Neural cell (in vitro differentiated cells): ENCODE data around the gene GCNT3. TPM values are rescaled to one million over a fixed set of nuclear protein-coding genes. Genes with fewer than 3 reads are reported as not detected.
A peak's percentile ranks its signal among the peaks of the same experiment; 100 is the strongest.

ENCODE experiments used
- H2AFZ ChIP-seq: fragments of 200-600, 300-800 bp; sonication (generic), shearing (Covaris generic); 2 replicates; pipeline ENCODE4 v1.6.0; 2014; ENCODE audit warnings: low read depth, mild to moderate bottlenecking, antibody characterized with exemption, low read length, moderate library complexity
- H3F3A ChIP-seq: fragments of 200-600 bp; shearing (Covaris generic); 2 replicates; pipeline ENCODE4 v1.6.1; 2016; ENCODE audit warnings: mild to moderate bottlenecking, moderate library complexity, mixed read lengths, antibody characterized with exemption, low read length; ENCODE audit not compliant: insufficient read depth, poor library complexity, severe bottlenecking
- H3K27ac ChIP-seq: fragments of 200-600, 300-800 bp; sonication (generic), shearing (Covaris generic); 2 replicates; pipeline ENCODE4 v1.5.1; 2014; ENCODE audit warnings: mild to moderate bottlenecking, low read length, moderate library complexity
- H3K27me3 ChIP-seq: fragments of 300-800, 200-600 bp; sonication (generic), shearing (Covaris generic); 2 replicates; pipeline ENCODE4 v1.6.0; 2014; ENCODE audit warnings: mild to moderate bottlenecking, low read depth, low read length, moderate library complexity; ENCODE audit not compliant: insufficient read depth
- H3K36me3 ChIP-seq: fragments of 300-800, 200-600 bp; sonication (generic), shearing (Covaris generic); 2 replicates; pipeline ENCODE4 v1.5.1; 2014; ENCODE audit warnings: mild to moderate bottlenecking, antibody characterized with exemption, low read length, moderate library complexity; ENCODE audit not compliant: insufficient read depth
- H3K4me2 ChIP-seq: fragments of 300-800, 200-600 bp; sonication (generic), shearing (Covaris generic); 2 replicates; pipeline ENCODE4 v1.6.0; 2014; ENCODE audit warnings: mild to moderate bottlenecking, low read length
- H3K4me3 ChIP-seq: fragments of 300-800, 200-600 bp; sonication (generic), shearing (Covaris generic); 2 replicates; pipeline ENCODE4 v1.5.1; 2014; ENCODE audit warnings: mild to moderate bottlenecking, low read length, moderate library complexity
- H3K79me2 ChIP-seq: fragments of 200-600 bp; shearing (Covaris generic); replicated peaks from 2 replicates; pipeline ENCODE4 v1.6.0; 2014; ENCODE audit warnings: mild to moderate bottlenecking, low read length, moderate library complexity; ENCODE audit not compliant: insufficient read depth
- H3K9ac ChIP-seq: fragments of 300-800, 200-600 bp; sonication (generic), shearing (Covaris generic); 2 replicates; pipeline ENCODE4 v1.6.1; 2016; ENCODE audit warnings: mild to moderate bottlenecking, low read length, mixed read lengths
- H3K9me2 ChIP-seq: fragments of 200-600 bp; shearing (Covaris generic); 2 replicates; pipeline ENCODE4 v1.6.1; 2016; ENCODE audit warnings: mild to moderate bottlenecking, low read length, mixed read lengths; ENCODE audit not compliant: insufficient read depth
- H3K9me3 ChIP-seq: fragments of 200-600, 300-800 bp; sonication (generic), shearing (Covaris generic); 2 replicates; pipeline ENCODE4 v1.6.1; 2016; ENCODE audit warnings: mild to moderate bottlenecking, mixed run types, low read length, moderate library complexity, mixed read lengths
- H4K20me1 ChIP-seq: fragments of 200-600 bp; shearing (Covaris generic); 2 replicates; pipeline ENCODE4 v1.6.1; 2016; ENCODE audit warnings: mild to moderate bottlenecking, mixed run types; ENCODE audit not compliant: insufficient read depth
- EP300 ChIP-seq: fragments of 450-650 bp; conservative IDR thresholded peaks from 2 replicates; pipeline ENCODE4 v1.6.1; 2014; ENCODE audit warnings: antibody characterized with exemption, mild to moderate bottlenecking, moderate library complexity; ENCODE audit not compliant: poor library complexity, severe bottlenecking
- EZH2 ChIP-seq: fragments of 200-600, 300-800 bp; shearing (Covaris generic), sonication (generic); IDR thresholded peaks from 2 replicates; pipeline ENCODE4 v1.6.1; 2014; ENCODE audit warnings: antibody characterized with exemption, low read length, borderline replicate concordance, mild to moderate bottlenecking; ENCODE audit not compliant: insufficient read depth, poor library complexity, severe bottlenecking
- MXI1 ChIP-seq: fragments of 450-650 bp; conservative IDR thresholded peaks from 2 replicates; pipeline ENCODE4 v1.6.1; 2014; ENCODE audit warnings: antibody characterized with exemption, mild to moderate bottlenecking; ENCODE audit not compliant: poor library complexity, severe bottlenecking
- POLR2AphosphoS5 ChIP-seq: IDR thresholded peaks from 2 replicates; pipeline ENCODE4 v1.6.1; 2012
- RAD21 ChIP-seq: fragments of 450-650 bp; conservative IDR thresholded peaks from 2 replicates; pipeline ENCODE4 v1.6.1; 2014; ENCODE audit warnings: antibody characterized with exemption, mild to moderate bottlenecking, moderate library complexity
- SMC3 ChIP-seq: fragments of 450-650 bp; conservative IDR thresholded peaks from 2 replicates; pipeline ENCODE4 v1.6.1; 2014; ENCODE audit warnings: antibody characterized with exemption, mild to moderate bottlenecking, moderate library complexity; ENCODE audit not compliant: poor library complexity
- TAF1 ChIP-seq: IDR thresholded peaks from 2 replicates; pipeline ENCODE4 v1.6.1; 2012; ENCODE audit warnings: low read depth
- polyA plus RNA-seq: library from polyadenylated mRNA; depleted of rRNA; stranded (reverse); fragments of >200 nt; gene quantifications from 2 replicates; pipeline ENCODE4 v1.2.3, GENCODE V29; 2014
- TF ChIP-seq, protein P1 (sequence below): fragments of 450-650 bp; IDR thresholded peaks from 2 replicates; pipeline ENCODE4 v1.5.1; 2014; ENCODE audit warnings: antibody characterized with exemption, mild to moderate bottlenecking, moderate library complexity; ENCODE audit not compliant: poor library complexity, severe bottlenecking
- TF ChIP-seq, protein P2 (sequence below): IDR thresholded peaks from 2 replicates; pipeline ENCODE4 v1.6.1; 2012; ENCODE audit warnings: borderline replicate concordance

GCNT3 gene
- polyA plus RNA-seq, 1 donor from 2014 or later, result 0.81 TPM

DNA sequence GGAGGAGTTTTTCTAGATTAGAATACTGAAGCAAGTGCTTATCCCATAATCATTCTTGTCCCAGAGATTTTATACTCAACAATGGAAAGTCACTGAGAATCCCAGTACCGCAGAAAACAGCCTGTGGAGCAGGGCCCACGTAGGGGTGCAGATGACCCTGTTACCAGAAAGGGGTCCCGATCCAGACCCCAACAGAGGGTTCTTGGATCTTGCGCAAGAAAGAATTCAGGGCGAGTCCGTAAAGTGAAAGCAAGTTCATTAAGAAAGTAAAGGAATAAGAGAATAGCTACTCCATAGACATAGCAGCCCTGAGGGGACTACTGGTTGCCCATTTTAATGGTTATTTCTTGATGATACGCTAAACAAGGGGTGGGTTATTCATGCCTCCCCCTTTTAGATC is 2.6 kb downstream of the GCNT3 start:
- no peak overlapping the region for H3K27ac ChIP-seq
- H2AFZ ChIP-seq, result no peak overlapping the region
- H3K9ac ChIP-seq, result no peak overlapping the region
- TF ChIP-seq EZH2, result no peak
- no peak for TF ChIP-seq MXI1
- TF ChIP-seq RAD21, result no peak
- H3K4me2 ChIP-seq, result no peak overlapping the region
- H3K9me3 ChIP-seq, result no peaks in the 10 kb centered on the region
- H3K4me3 ChIP-seq, result no peak overlapping the region
- H3K36me3 ChIP-seq, result no peaks in the 10 kb centered on the region
- no peaks in the 10 kb centered on the region for H3K9me2 ChIP-seq
- no peaks in the 10 kb centered on the region for H4K20me1 ChIP-seq
- H3F3A ChIP-seq, result no peaks in the 10 kb centered on the region
- H3K27me3 ChIP-seq, result no peaks in the 10 kb centered on the region
- no peaks in the 10 kb centered on the region for H3K79me2 ChIP-seq

DNA sequence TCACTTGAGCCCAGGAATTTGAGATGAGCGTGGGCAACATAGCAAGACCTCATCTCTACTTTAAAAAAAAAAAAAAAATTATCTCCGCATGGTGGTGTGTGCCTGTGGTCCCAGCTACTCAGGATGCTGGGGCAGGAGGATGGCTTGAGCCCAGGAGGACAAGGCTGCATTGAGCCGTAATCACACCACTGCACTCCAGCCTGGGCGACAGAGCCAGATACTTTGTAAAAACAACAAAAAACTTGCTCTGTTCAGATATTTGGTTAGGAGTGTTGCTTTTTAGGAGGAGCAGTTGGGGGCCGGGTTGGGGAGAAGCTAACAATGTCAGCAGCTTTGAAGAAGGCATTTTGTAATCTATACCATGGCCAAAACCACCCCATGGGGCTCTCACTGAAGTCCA is 4.1 kb downstream of the GCNT3 start:
- TF ChIP-seq EZH2, result no peak
- TF ChIP-seq, protein P1, sequence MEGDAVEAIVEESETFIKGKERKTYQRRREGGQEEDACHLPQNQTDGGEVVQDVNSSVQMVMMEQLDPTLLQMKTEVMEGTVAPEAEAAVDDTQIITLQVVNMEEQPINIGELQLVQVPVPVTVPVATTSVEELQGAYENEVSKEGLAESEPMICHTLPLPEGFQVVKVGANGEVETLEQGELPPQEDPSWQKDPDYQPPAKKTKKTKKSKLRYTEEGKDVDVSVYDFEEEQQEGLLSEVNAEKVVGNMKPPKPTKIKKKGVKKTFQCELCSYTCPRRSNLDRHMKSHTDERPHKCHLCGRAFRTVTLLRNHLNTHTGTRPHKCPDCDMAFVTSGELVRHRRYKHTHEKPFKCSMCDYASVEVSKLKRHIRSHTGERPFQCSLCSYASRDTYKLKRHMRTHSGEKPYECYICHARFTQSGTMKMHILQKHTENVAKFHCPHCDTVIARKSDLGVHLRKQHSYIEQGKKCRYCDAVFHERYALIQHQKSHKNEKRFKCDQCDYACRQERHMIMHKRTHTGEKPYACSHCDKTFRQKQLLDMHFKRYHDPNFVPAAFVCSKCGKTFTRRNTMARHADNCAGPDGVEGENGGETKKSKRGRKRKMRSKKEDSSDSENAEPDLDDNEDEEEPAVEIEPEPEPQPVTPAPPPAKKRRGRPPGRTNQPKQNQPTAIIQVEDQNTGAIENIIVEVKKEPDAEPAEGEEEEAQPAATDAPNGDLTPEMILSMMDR, result no peak
- TF ChIP-seq POLR2AphosphoS5, result no peak
- TF ChIP-seq MXI1, result no peak
- TF ChIP-seq RAD21, result no peak
- no peak for TF ChIP-seq SMC3
- no peak for TF ChIP-seq EP300
- TF ChIP-seq TAF1, result no peak
- TF ChIP-seq, protein P2, sequence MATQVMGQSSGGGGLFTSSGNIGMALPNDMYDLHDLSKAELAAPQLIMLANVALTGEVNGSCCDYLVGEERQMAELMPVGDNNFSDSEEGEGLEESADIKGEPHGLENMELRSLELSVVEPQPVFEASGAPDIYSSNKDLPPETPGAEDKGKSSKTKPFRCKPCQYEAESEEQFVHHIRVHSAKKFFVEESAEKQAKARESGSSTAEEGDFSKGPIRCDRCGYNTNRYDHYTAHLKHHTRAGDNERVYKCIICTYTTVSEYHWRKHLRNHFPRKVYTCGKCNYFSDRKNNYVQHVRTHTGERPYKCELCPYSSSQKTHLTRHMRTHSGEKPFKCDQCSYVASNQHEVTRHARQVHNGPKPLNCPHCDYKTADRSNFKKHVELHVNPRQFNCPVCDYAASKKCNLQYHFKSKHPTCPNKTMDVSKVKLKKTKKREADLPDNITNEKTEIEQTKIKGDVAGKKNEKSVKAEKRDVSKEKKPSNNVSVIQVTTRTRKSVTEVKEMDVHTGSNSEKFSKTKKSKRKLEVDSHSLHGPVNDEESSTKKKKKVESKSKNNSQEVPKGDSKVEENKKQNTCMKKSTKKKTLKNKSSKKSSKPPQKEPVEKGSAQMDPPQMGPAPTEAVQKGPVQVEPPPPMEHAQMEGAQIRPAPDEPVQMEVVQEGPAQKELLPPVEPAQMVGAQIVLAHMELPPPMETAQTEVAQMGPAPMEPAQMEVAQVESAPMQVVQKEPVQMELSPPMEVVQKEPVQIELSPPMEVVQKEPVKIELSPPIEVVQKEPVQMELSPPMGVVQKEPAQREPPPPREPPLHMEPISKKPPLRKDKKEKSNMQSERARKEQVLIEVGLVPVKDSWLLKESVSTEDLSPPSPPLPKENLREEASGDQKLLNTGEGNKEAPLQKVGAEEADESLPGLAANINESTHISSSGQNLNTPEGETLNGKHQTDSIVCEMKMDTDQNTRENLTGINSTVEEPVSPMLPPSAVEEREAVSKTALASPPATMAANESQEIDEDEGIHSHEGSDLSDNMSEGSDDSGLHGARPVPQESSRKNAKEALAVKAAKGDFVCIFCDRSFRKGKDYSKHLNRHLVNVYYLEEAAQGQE, result no peak
- Histone ChIP-seq H3K4me2 (no peak overlapping the region), H3K4me3 (no peak overlapping the region), H3K36me3 (no peaks in the 10 kb centered on the region), H3F3A (no peaks in the 10 kb centered on the region), H3K9me2 (no peaks in the 10 kb centered on the region), H3K27ac (no peak overlapping the region), H3K79me2 (no peaks in the 10 kb centered on the region), H3K9ac (no peak overlapping the region), H2AFZ (no peak overlapping the region), H3K9me3 (no peaks in the 10 kb centered on the region), H3K27me3 (no peaks in the 10 kb centered on the region), H4K20me1 (no peaks in the 10 kb centered on the region)

DNA sequence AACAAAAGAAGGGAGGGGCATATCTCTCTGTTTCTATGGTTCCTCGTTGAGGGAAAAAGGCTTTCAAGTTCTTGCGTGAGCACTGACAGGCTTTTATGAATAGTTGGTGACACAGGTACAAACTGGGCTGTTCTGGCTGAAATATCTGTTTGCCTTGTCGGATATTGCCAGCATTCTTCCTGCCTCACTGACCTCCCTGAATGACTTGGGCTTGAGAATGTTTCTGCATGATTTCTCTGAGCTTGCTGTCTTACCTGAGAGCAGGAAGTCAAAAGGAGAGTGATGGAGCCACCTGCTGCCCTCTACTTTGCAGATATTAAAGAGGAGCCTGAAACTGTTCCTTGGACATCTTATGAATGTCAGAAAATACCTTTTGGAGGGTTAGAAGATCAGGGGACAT is 4.8 kb downstream of the GCNT3 start:
- Histone ChIP-seq H3K4me2 (no peak overlapping the region), H3K9me2 (no peaks in the 10 kb centered on the region), H3K36me3 (no peaks in the 10 kb centered on the region), H3K27ac (no peak overlapping the region), H3K27me3 (no peaks in the 10 kb centered on the region), H4K20me1 (no peaks in the 10 kb centered on the region), H3K9me3 (no peaks in the 10 kb centered on the region), H2AFZ (no peak overlapping the region), H3K4me3 (peak overlapping the region; percentile 40), H3K9ac (no peak overlapping the region), H3F3A (no peaks in the 10 kb centered on the region), H3K79me2 (no peaks in the 10 kb centered on the region)
- TF ChIP-seq RAD21, result no peak
- TF ChIP-seq, protein P2, result no peak
- TF ChIP-seq SMC3, result no peak
- no peak for TF ChIP-seq TAF1
- no peak for TF ChIP-seq EZH2
- no peak for TF ChIP-seq POLR2AphosphoS5
- no peak for TF ChIP-seq MXI1
- TF ChIP-seq, protein P1, result no peak
- no peak for TF ChIP-seq EP300
